NCI-H2081 (cell line): ENCODE data around the gene NRBF2.
A peak's percentile ranks its signal among the peaks of the same experiment; 100 is the strongest.
"Not testable (repeated sequence)": the region's sequence is repeated elsewhere in the genome, so short reads cannot be mapped to it uniquely, and the experiment has no call there.

ENCODE experiments used
- DNase-seq, 2 experiments: peaks; one replicate each; lab custom pipeline; 2025; lab: John Stamatoyannopoulos, UW

NRBF2 gene

GRCh38 chr10:63119041-63119440 is 14.1 kb upstream of the NRBF2 start:
- no peak for DNase-seq

DNA sequence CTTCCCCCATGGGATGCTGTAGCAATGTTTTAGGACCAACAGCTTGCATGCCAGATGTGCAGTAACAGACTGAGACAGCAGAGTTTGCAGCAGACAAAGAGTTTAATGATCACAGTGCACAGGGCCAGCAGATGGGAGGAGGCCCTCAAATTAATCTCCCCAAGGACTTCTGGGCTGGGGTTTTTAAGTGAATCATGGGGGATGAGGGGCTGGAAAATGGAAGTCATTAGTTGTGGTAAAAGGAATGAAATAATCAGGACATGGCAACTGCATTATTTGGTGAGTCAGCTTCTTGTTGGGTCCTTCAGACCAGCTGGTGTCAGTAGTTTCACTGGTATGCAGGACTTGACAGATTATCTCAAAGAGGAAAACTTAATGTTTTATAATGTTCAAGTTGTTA is 12.6 kb upstream of the NRBF2 start:
- DNase-seq = no peak

- DNase-seq = no peak
These were observed 9.3 kb upstream of the NRBF2 start for GRCh38 chr10:63123727-63124362.

DNA sequence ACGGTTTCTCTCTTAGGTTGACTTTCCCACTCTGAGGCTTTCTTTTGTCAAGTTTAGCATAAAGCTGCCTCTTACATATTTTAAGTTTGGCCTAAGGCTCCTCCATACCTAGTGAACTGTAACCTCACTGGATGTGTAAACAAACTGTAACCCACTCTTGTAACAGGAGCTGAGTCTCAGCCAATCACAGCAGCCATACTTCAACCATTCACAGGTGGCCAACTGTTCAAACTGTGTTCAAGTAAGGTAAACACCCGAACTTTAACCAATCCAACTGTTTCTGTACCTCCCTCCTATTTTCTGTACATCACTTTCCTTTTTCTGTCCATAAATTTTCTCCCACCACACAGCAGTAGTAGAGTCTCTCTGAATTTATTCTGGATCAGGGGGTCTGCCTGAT is 7.7 kb upstream of the NRBF2 start:
- no peak for DNase-seq

DNA sequence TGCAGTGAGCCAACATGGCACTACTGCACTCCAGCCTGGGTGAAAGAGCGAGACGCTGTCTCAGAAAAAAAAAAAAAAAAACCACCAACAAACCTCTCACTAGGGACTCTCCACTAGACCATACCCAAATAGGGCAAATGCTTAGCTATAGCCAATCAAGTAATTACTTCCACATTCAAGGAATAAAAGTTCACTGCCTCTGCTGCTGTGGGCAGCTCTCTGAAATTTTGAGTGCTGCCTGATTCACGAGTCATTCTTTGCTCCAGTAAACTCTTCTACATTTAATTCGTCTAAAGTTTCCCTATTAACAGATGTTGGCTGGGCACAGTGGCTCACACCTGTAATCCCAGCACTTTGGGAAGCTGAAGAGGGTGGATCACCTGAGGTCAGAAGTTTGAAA is 4.7 kb upstream of the NRBF2 start:
- no peak for DNase-seq

DNA sequence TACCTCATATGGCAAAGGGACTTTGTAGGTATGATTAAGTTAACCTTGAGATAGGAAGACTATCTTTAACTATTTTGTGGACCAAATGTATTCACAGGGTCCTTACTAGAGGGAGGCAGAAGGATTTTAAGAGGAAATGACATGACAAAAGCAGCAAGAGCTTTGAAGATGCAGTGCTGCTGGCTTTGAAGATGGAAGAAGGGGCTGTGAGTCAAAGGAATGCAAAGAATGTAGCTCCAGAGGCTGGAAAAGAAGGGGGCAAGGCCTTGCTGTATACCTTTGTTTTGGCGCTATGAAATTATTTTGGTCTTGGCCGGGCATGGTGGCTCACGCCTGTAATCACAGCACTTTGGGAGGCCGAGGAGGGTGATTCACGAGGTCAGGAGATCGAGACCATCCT is 3.2 kb upstream of the NRBF2 start:
- DNase-seq = no peak

DNA sequence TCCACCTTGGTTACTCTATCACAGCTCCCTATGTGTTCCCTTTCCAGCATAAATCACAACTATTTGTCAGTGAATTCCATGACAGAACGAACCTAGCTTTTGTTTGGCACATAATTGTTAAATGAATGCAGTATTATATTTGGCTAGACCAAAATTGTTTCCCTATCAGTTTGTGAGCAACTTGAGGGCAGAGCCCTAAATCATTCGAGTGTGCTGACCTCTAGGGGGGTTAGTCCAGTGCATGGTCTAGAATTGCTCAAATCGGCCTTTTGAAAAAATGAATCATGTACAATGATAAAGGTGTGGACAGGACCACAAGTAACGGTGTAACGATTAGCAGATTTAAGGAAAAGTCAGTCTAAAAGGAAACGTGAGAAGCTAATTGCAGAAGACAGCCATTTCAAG is 475 bp upstream of the NRBF2 start:
- DNase-seq = no peak

- no peak for DNase-seq
These were observed 861 bp downstream of the NRBF2 start for GRCh38 chr10:63133821-63134557.

GRCh38 chr10:63137306-63137705 is 4.2 kb downstream of the NRBF2 start:
- DNase-seq = no peak

GRCh38 chr10:63140077-63140476 is 6.9 kb downstream of the NRBF2 start:
- DNase-seq = no peak

- DNase-seq = no peak
These were observed 9.0 kb downstream of the NRBF2 start for GRCh38 chr10:63142136-63142535.

GRCh38 chr10:63143987-63144386 is 10.9 kb downstream of the NRBF2 start:
- DNase-seq = no peak

GRCh38 chr10:63145782-63146181 is 12.7 kb downstream of the NRBF2 start:
- no peak for DNase-seq

DNA sequence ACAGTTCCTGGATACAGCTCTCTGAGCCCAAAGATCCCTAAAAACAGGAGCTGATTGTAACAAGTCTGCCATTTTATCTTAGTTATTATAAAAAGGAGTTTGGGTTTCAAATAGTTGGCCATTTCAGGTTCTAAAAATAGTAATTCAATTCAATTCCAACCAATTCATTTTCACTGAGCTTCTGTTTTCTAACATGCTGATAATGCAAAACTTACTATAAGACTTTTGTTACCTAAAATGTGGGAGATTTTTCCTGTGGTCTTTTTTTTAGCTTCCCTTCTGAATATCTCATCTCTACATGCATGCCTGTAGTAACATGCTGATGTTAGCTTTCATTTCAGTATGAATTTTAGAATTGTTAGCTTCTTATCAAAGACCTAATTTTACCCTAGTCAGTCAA is 13.4 kb downstream of the NRBF2 start:
- DNase-seq = no peak

DNA sequence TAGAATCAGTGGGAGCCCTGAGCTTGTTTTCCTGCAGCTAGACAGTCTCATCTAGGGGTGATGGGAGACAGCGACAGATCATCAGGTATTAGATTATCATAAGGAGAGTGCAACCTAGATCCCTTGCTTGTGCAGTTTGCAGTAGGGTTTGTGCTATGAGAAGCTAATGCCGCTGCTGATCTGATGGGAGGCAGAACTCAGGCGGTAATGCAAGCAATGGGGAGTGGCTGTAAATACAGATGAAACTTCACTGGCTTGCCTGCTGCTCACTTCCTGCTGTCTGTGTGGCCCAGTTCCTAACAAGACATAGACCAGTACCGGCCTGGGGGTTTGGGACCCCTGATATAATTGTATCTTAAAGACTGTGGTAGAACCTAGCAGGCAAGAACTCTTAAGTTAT is 17.6 kb downstream of the NRBF2 start:
- DNase-seq = no peak

GRCh38 chr10:63153868-63154545 is 20.9 kb downstream of the NRBF2 start:
- DNase-seq = not testable (repeated sequence)

GRCh38 chr10:63154546-63155387 is 21.6 kb downstream of the NRBF2 start:
- DNase-seq = no peak

DNA sequence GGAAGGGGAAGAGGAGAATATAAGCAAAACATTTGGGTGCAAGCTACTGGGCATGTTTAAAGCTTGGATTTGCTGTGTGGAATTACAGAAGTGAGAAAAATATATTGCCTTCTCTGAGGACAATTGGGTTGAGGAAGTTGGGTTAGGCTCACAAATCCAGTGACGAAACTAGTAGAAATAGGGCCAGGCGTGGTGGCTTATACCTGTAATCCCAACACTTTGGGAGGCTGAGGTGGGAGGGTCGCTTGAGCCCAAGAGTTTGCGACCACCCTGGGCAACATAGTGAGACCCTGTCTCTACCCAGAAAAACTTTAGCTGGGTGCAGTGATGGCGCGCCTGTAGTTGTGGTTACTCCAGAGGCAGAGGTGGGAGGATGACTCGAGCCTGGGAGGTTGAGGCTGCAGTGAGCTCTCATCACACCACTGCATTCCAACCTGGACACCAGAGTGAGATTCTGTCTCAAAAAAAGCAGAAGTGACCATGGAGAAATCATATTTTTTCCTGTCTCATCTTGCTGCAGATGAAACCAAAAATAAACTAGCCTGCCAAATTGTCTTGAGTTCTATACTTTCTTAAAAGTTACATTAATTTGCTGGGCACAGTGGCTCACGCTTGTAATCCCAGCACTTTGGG is 22.4 kb downstream of the NRBF2 start:
- DNase-seq = no peak

GRCh38 chr10:63156236-63156635 is 23.1 kb downstream of the NRBF2 start:
- DNase-seq = no peak

- peak; percentile 64 to 66 for DNase-seq
These were observed 24.9 kb downstream of the NRBF2 start for GRCh38 chr10:63157845-63158624.

GRCh38 chr10:63161592-63161991 is 28.5 kb downstream of the NRBF2 start:
- no peak for DNase-seq
